ENCODE data around the gene ZNF273.

Gene ZNF273

GRCh38 chr7:64875658-64876406, 27.2 kb upstream of the ZNF273 start:
- Histone ChIP-seq H3K9ac (no peak overlapping the region), H3K4me2 (no peak overlapping the region), H3K4me1 (no peaks in the 10 kb centered on the region), H3K9me3 (peaks cover 75% of the 10 kb centered on the region), H3K4me3 (no peak overlapping the region), H3K36me3 (no peaks in the 10 kb centered on the region), H4K20me1 (no peaks in the 10 kb centered on the region), H3K27ac (no peak overlapping the region), H3K27me3 (no peaks in the 10 kb centered on the region)
- no peak for TF ChIP-seq Cebpa-rat (IDR thresholded peaks at IDR 0.05)

DNA sequence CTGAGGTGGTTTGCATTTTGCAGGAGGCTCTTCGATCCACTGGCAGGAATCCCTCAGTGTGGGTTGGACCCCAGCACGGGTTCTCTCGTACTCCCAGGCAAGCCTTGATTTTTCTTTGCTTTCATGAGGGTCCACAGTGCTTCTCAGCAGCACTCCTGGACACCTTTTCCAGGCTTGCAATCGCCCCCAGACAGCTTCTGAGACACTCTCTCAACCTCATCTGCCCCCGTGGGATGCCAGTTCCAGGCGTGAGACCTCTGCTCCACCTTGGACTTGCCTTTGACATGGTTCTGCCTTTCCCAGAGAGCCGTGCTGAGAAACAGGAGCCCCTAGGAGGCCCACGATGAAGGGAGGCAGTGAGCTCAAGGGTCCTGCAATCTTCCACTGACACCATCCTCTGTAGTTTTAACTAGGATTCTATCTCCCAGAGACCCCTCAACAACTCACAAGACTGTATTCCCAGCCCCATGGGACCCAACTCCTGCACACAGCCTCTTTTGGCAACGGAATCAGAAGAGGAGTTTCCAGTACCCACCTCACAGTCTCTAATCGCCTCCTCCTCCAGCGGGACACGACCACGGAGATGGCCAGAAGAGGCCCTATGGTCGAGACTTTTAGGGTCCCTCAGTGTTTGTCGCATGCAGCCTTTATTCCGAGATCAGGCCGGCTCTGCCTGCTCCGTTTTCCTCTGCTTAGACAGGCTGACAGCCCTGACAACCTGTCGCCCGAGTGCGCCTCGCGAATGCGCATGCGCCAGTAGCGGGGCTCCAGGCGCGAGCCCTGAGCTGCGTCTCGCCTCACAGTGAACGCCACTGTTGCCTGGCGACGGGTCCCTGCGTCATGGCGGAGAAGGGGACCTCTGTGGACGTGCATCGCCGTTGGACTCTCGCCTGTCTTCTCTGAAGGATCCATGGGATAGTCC, 26.0 kb upstream of the ZNF273 start:
- Histone ChIP-seq H3K9ac (no peak overlapping the region), H3K4me1 (no peaks in the 10 kb centered on the region), H4K20me1 (no peaks in the 10 kb centered on the region), H3K4me2 (no peak overlapping the region), H3K27ac (no peak overlapping the region), H3K4me3 (no peak overlapping the region), H3K9me3 (peaks cover 81% of the 10 kb centered on the region), H3K36me3 (no peaks in the 10 kb centered on the region), H3K27me3 (no peaks in the 10 kb centered on the region)
- no peak for TF ChIP-seq Cebpa-rat (IDR thresholded peaks at IDR 0.05)

DNA sequence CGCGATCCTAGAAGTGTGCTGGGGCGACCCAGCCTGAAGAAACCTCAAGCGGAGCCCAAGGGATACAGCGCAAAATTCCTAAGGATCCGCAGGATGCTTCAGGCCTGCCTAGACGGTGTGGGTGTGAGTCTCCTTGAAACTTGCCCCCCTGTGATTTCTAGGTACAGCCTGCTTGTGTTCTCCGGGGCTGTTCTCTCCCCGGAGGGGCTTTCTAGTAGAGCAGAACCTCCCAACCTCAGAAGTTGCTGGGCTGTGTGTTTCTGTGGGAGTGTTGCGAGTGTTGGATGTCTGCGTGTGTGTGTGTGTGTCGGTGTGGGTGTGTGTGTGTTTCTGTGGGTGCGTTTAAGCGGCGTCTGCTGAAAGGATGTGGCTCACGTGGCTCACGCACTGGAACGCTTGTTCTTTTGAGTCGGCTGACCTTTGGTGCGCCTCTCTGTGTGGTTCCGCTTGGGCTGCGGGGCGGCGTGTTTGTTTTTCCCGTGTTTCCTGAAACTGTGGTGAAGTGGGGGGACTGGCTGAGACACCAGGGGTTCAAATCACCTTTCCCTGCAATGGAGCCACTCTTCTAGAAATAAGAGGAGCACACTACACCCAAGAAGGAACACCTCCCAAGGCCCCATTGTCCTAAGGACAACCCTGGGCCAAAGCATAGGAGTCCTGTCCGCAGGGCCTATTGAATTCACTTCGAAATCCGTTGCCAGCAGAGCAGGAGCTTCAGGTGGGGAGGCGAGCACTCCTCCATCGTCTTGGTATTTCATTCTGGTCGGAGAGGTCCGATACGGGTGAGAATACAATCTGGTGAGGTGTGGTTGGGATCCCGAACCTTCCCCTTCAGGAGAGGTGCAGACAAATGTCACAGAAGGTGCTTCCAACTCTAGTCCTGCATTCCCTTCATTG, 25.1 kb upstream of the ZNF273 start:
- no peak overlapping the region for H3K4me2 ChIP-seq
- H4K20me1 ChIP-seq = no peaks in the 10 kb centered on the region
- H3K4me1 ChIP-seq = no peaks in the 10 kb centered on the region
- TF ChIP-seq Cebpa-rat (IDR thresholded peaks at IDR 0.05) = no peak
- no peaks in the 10 kb centered on the region for H3K27me3 ChIP-seq
- H3K4me3 ChIP-seq = no peak overlapping the region
- H3K9me3 ChIP-seq = peaks cover 89% of the 10 kb centered on the region
- H3K9ac ChIP-seq = no peak overlapping the region
- H3K36me3 ChIP-seq = no peaks in the 10 kb centered on the region
- H3K27ac ChIP-seq = no peak overlapping the region

DNA sequence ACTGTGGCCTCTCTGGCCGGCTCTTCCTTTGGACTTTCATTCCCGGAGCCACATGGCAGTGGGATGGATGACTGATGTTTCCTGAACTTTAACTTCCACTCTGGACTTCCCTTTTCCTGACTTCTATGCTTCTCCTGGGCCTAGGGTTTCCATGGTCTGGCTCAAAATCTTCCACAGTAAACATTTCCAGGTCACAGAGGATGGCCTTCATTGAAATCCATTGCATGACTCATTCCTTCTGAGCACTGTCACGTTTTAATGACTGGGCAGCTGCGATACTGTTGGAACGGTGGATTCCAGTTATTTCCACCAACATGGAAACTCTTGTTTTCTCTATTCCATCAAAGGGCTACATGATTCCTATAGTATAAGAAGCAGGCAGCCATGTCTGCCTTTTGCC, 24.4 kb upstream of the ZNF273 start:
- Histone ChIP-seq H3K4me3 (no peak overlapping the region), H3K4me2 (no peak overlapping the region), H3K9me3 (peaks cover 96% of the 10 kb centered on the region), H3K36me3 (no peaks in the 10 kb centered on the region), H3K27me3 (no peaks in the 10 kb centered on the region), H3K4me1 (no peaks in the 10 kb centered on the region), H4K20me1 (no peaks in the 10 kb centered on the region), H3K9ac (no peak overlapping the region), H3K27ac (no peak overlapping the region)
- no peak for TF ChIP-seq Cebpa-rat (IDR thresholded peaks at IDR 0.05)

GRCh38 chr7:64879086-64879730, 23.9 kb upstream of the ZNF273 start:
- H3K27me3 ChIP-seq = no peaks in the 10 kb centered on the region
- H3K27ac ChIP-seq = no peak overlapping the region
- TF ChIP-seq Cebpa-rat (IDR thresholded peaks at IDR 0.05) = no peak

DNA sequence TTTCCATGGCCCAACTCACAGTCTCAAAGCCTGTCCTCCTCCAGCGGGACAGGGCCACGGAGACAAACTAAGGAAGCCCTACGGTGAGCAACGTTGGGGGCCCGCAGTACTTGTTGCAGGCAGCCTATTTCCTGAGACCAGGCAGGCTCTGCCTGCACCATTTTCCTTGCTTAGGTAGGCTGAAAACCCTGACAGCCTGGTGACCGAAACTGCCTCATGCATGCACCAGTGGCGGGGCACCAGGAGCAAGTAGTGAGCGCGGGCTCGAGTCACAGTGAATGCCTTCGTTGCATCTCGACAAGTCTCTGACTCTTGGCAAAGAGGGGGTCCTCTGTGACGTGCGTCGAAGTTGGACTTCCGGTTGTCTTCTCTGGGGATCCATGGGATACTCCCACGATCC, 23.3 kb upstream of the ZNF273 start:
- H3K9me3 ChIP-seq = peaks cover 100% of the 10 kb centered on the region
- H3K9ac ChIP-seq = no peak overlapping the region
- no peaks in the 10 kb centered on the region for H3K27me3 ChIP-seq
- H4K20me1 ChIP-seq = no peaks in the 10 kb centered on the region
- no peaks in the 10 kb centered on the region for H3K36me3 ChIP-seq
- no peak for TF ChIP-seq Cebpa-rat (IDR thresholded peaks at IDR 0.05)
- no peak overlapping the region for H3K4me3 ChIP-seq
- H3K4me1 ChIP-seq = no peaks in the 10 kb centered on the region
- no peak overlapping the region for H3K27ac ChIP-seq
- H3K4me2 ChIP-seq = no peak overlapping the region

More at GRCh38 chr7:64879086-64879730, 23.9 kb upstream of the ZNF273 start:
- H3K4me2 ChIP-seq = no peak overlapping the region
- no peaks in the 10 kb centered on the region for H3K36me3 ChIP-seq
- H3K9me3 ChIP-seq = peaks cover 100% of the 10 kb centered on the region
- H3K4me3 ChIP-seq = no peak overlapping the region
- no peak overlapping the region for H3K9ac ChIP-seq
- H4K20me1 ChIP-seq = no peaks in the 10 kb centered on the region
- no peaks in the 10 kb centered on the region for H3K4me1 ChIP-seq

DNA sequence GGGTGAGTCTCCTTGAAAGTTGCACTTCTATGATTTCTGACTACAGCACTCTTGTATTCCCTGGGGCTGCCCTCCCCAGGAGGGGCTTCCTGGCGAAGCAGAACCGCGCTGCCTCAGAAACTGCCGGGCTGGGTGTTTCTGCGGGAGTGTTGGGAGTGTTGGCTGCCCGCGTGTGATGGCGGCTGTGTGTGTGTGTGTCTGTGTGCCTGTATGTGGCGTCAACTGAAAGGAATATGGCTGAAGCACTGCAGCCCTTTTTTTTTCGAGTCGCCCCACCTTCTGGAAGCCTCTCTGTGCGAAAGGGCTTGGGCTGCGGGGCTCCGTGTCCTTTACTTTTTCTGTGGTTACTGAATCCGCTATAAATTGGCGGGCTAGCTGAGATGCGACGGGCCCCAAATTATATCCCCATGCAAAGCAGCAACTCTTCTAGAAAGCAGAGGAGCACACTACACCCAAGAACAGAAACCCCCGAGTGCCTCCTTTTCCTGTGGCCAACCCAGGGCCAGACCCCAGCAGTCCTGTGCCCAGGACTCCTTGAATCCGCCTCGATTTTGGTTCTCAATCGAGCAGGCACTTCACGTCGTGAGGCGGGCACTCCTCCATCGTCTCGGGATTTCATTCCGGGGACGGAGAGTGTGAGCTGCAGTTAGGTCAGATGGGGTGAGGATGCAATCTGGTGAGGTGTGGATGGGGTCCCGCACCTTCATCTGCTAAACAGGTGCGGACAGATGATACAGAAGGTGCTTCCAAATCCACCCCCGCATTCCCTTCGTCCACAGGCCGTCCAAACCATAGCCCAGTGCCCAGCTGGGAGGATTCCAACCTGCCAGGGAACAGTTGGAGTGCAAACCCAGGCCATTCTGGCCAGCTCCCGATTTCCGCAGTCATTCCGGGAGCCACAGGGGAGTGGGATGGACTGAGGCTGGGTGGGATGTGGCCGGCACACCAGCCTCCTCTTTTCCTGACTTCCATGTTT, 22.5 kb upstream of the ZNF273 start:
- no peak for TF ChIP-seq Cebpa-rat (IDR thresholded peaks at IDR 0.05)
- H3K9me3 ChIP-seq = peaks cover 97% of the 10 kb centered on the region
- H3K27ac ChIP-seq = no peak overlapping the region
- H3K4me2 ChIP-seq = no peak overlapping the region
- no peaks in the 10 kb centered on the region for H3K27me3 ChIP-seq
- no peaks in the 10 kb centered on the region for H4K20me1 ChIP-seq
- H3K36me3 ChIP-seq = no peaks in the 10 kb centered on the region
- no peaks in the 10 kb centered on the region for H3K4me1 ChIP-seq
- H3K9ac ChIP-seq = no peak overlapping the region
- H3K4me3 ChIP-seq = no peak overlapping the region

- Histone ChIP-seq H3K36me3 (no peaks in the 10 kb centered on the region), H3K27ac (no peak overlapping the region), H3K9me3 (peaks cover 86% of the 10 kb centered on the region)
Measured at GRCh38 chr7:64881461-64882287, 21.4 kb upstream of the ZNF273 start.

More at GRCh38 chr7:64881461-64882287, 21.4 kb upstream of the ZNF273 start:
- no peak for TF ChIP-seq Cebpa-rat (IDR thresholded peaks at IDR 0.05)
- Histone ChIP-seq H3K4me1 (no peaks in the 10 kb centered on the region), H3K4me3 (no peak overlapping the region), H3K27me3 (no peaks in the 10 kb centered on the region), H3K9ac (no peak overlapping the region), H3K4me2 (no peak overlapping the region), H4K20me1 (no peaks in the 10 kb centered on the region)

Data from BLaER1 (cell line).